Activated naive CD8-positive, alpha-beta T cell treated with anti-CD3 and anti-CD28 coated beads for 36 hours (primary cell): ENCODE results near the gene MS4A3. TPM values are rescaled to one million over a fixed set of nuclear protein-coding genes. Genes with fewer than 3 reads are reported as not detected.

Experiments
- DNase-seq: peaks from one replicate; pipeline ENCODE4 v3.0.0; 2021
- H3K27ac Mint-ChIP-seq: one replicate; pipeline ENCODE4 v1.8.0; 2022; ENCODE audit warnings: mild to moderate bottlenecking, moderate library complexity, mixed read lengths
- H3K27me3 Mint-ChIP-seq: one replicate; pipeline ENCODE4 v1.8.0; 2022; ENCODE audit warnings: mild to moderate bottlenecking, mixed read lengths
- H3K36me3 Mint-ChIP-seq: one replicate; pipeline ENCODE4 v1.8.0; 2021; ENCODE audit warnings: mild to moderate bottlenecking, mixed read lengths
- H3K4me1 Mint-ChIP-seq: one replicate; pipeline ENCODE4 v1.8.0; 2021; ENCODE audit warnings: mixed read lengths
- H3K4me3 Mint-ChIP-seq: one replicate; pipeline ENCODE4 v1.8.0; 2022; ENCODE audit warnings: mild to moderate bottlenecking, moderate library complexity, mixed read lengths
- H3K9me3 Mint-ChIP-seq: one replicate; pipeline ENCODE4 v1.8.0; 2022; ENCODE audit warnings: mixed read lengths
- total RNA-seq, 2 experiments: library from RNA; stranded (reverse); gene quantifications; one replicate each; pipeline ENCODE4 v1.2.3, GENCODE V29; 2021

The MS4A3 gene
- total RNA-seq, 2 experiments from 2014 or later, result not detected

- H3K27ac Mint-ChIP-seq, result no peak overlapping the region
- no peak overlapping the region for H3K4me3 Mint-ChIP-seq
- DNase-seq, result no peak
- no peaks in the 10 kb centered on the region for H3K9me3 Mint-ChIP-seq
- H3K4me1 Mint-ChIP-seq, result no peaks in the 10 kb centered on the region
- peaks cover 8% of the 10 kb centered on the region for H3K27me3 Mint-ChIP-seq
- no peaks in the 10 kb centered on the region for H3K36me3 Mint-ChIP-seq
Measured at GRCh38 chr11:60116996-60117790, 60.7 kb downstream of the MS4A3 start.

DNA sequence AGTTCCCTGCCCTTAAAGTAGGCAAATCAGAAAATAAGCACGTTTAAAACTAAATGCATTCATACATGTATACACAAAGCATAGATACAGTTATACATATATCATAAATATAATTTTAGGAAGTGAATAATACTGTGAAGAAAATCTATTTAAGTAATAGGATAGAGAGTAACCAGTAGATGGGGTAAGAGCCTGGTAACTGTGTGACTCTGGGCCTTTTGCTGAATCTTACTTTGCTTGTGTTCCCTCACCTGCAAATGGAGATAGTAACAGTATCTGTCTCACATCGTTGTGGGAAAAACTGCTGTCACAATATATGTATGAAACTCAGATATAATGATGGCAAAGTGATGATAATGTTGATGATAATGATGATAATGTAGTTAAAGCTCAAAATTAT lies 61.9 kb downstream of the MS4A3 start:
- Mint-ChIP-seq H3K27ac (no peak overlapping the region), H3K36me3 (no peaks in the 10 kb centered on the region), H3K4me1 (no peaks in the 10 kb centered on the region), H3K4me3 (no peak overlapping the region), H3K9me3 (no peaks in the 10 kb centered on the region), H3K27me3 (peaks cover 8% of the 10 kb centered on the region)
- no peak for DNase-seq

- no peaks in the 10 kb centered on the region for H3K9me3 Mint-ChIP-seq
- H3K27me3 Mint-ChIP-seq, result peaks cover 8% of the 10 kb centered on the region
- H3K4me3 Mint-ChIP-seq, result no peak overlapping the region
- no peak for DNase-seq
- no peaks in the 10 kb centered on the region for H3K36me3 Mint-ChIP-seq
- no peak overlapping the region for H3K27ac Mint-ChIP-seq
- H3K4me1 Mint-ChIP-seq, result no peaks in the 10 kb centered on the region
Measured at GRCh38 chr11:60119710-60120109, 63.2 kb downstream of the MS4A3 start.

Other genes with a start within 250 kb of the MS4A3 start
- gene MRPL16, start 245.9 kb upstream of the MS4A3 start, total RNA-seq, result 100 to 1,000 TPM; 104 to 105 TPM
- not detected for gene CBLIF, start 211.2 kb upstream of the MS4A3 start, total RNA-seq
- gene TCN1, start 190.2 kb upstream of the MS4A3 start, total RNA-seq, result not detected
- gene OOSP3, start 177.9 kb upstream of the MS4A3 start, total RNA-seq, result not detected
- gene OOSP1, start 118.2 kb upstream of the MS4A3 start, total RNA-seq, result not detected
- not detected for gene OOSP4A, start 92.6 kb upstream of the MS4A3 start, total RNA-seq
- not detected for gene OOSP4B, start 39.5 kb upstream of the MS4A3 start, total RNA-seq
- gene OOSP2, start 16.3 kb upstream of the MS4A3 start, total RNA-seq, result not detected
- not detected for gene MS4A2, start 32.0 kb downstream of the MS4A3 start, total RNA-seq
- gene MS4A6A, start 126.4 kb downstream of the MS4A3 start, total RNA-seq, result not detected
- gene MS4A4E, start 186.5 kb downstream of the MS4A3 start, total RNA-seq, result not detected
- not detected for gene MS4A4A, start 224.0 kb downstream of the MS4A3 start, total RNA-seq